ENCODE results near the gene PLCG2. TPM values are rescaled to one million over a fixed set of nuclear protein-coding genes. Genes with fewer than 3 reads are reported as not detected.

PLCG2 gene
- total and polyA plus RNA-seq, 2 experiments from 2014 or later: 2.5 to 5.0 TPM

GRCh38 chr16:81779536-81780320, 637 bp downstream of the PLCG2 start:
- TF ChIP-seq EZH2phosphoT487 (IDR thresholded peaks at IDR 0.05; ENCODE audit: low read depth, severe bottlenecking, unreplicated experiment): no peak
- TF ChIP-seq EZH2 (IDR thresholded peaks at IDR 0.05; ENCODE audit: borderline replicate concordance): peak; percentile 70
- Histone ChIP-seq H3K4me3 (peak overlapping the region; percentile 77), H2AFZ (peak overlapping the region; percentile 55), H3K4me2 (peak overlapping the region; percentile 98), H4K20me1 (ENCODE audit: insufficient read depth, poor library complexity, severe bottlenecking) (no peaks in the 10 kb centered on the region), H3K27me3 (peaks cover 22% of the 10 kb centered on the region), H3K27ac (no peak overlapping the region), H3K79me2 (no peaks in the 10 kb centered on the region), H3K9me2 (replicated peaks; ENCODE audit: insufficient read depth) (no peaks in the 10 kb centered on the region), H3K36me3 (replicated peaks; ENCODE audit: insufficient read depth, low read depth) (no peaks in the 10 kb centered on the region), H3K9me3 (ENCODE audit: low read depth) (no peaks in the 10 kb centered on the region), H3K4me1 (ENCODE audit: insufficient read depth) (peaks cover 8% of the 10 kb centered on the region)
- peak; percentile 45 for DNase-seq (ENCODE audit: low spot score)
- 6% methylated on average over 54 of the region's 58 CpGs for WGBS (ENCODE audit: low lambda C conversion rate, missing lambda C conversion rate)

DNA sequence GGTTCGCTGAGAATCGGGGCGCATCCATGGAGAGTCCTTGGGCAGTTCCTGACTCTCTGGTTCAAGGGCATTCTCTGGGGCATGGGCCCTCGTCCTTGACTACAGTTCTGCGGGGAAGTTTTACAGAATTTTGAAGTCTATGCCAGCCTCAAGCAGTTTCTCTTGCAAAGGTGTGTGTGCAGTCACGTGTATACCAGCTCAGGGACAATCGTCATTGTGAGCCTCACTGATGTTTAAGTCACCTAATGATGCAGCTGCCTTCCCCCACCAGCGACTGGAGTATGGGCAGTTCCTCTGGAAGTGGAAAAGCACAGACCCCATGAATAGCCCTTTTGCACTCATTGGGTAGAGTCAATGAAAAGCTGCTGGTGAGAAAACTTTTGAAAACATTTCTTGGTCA, 1.3 kb downstream of the PLCG2 start:
- H3K27me3 ChIP-seq: peaks cover 22% of the 10 kb centered on the region
- no peak overlapping the region for H3K4me3 ChIP-seq
- no peaks in the 10 kb centered on the region for H3K79me2 ChIP-seq
- H2AFZ ChIP-seq: no peak overlapping the region
- no peak for DNase-seq (ENCODE audit: low spot score)
- H4K20me1 ChIP-seq (ENCODE audit: insufficient read depth, poor library complexity, severe bottlenecking): no peaks in the 10 kb centered on the region
- no peak overlapping the region for H3K27ac ChIP-seq
- TF ChIP-seq CTCF (IDR thresholded peaks at IDR 0.05; ENCODE audit: poor library complexity) (no peak), EZH2 (IDR thresholded peaks at IDR 0.05; ENCODE audit: borderline replicate concordance) (no peak), EZH2phosphoT487 (IDR thresholded peaks at IDR 0.05; ENCODE audit: low read depth, severe bottlenecking, unreplicated experiment) (no peak)
- no peaks in the 10 kb centered on the region for H3K9me3 ChIP-seq (ENCODE audit: low read depth)
- WGBS (ENCODE audit: low lambda C conversion rate, missing lambda C conversion rate): 80% methylated on average over 8 of the region's 8 CpGs
- H3K36me3 ChIP-seq (replicated peaks; ENCODE audit: insufficient read depth, low read depth): no peaks in the 10 kb centered on the region
- H3K4me2 ChIP-seq: peak overlapping the region; percentile 98
- H3K4me1 ChIP-seq (ENCODE audit: insufficient read depth): peaks cover 8% of the 10 kb centered on the region
- H3K9me2 ChIP-seq (replicated peaks; ENCODE audit: insufficient read depth): no peaks in the 10 kb centered on the region

DNA sequence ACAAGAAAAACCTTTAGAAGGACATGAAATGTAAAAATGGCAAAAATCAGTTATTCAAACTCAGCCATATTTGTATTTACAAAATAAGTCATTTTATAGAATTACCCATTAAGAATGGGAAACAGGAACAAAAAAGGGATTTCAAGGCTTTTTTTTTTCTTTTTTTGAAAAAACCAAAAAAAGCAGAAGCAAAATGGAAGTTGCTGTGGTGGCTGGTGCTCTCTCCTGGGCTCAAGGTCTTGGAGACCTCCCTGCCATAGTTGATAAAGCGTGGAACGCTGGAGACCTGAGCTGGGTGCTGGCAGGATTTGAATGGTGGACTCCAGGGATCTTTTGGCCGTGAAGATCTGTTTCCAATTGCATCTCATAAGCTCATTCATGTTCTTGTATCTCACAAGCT, 3.1 kb downstream of the PLCG2 start:
- Histone ChIP-seq H3K4me3 (no peak overlapping the region), H3K4me2 (no peak overlapping the region), H3K9me2 (replicated peaks; ENCODE audit: insufficient read depth) (no peaks in the 10 kb centered on the region), H3K9me3 (ENCODE audit: low read depth) (no peaks in the 10 kb centered on the region), H2AFZ (no peak overlapping the region), H3K27me3 (peaks cover 22% of the 10 kb centered on the region), H3K4me1 (ENCODE audit: insufficient read depth) (peaks cover 8% of the 10 kb centered on the region), H3K79me2 (no peaks in the 10 kb centered on the region), H3K27ac (no peak overlapping the region), H3K36me3 (replicated peaks; ENCODE audit: insufficient read depth, low read depth) (no peaks in the 10 kb centered on the region), H4K20me1 (ENCODE audit: insufficient read depth, poor library complexity, severe bottlenecking) (no peaks in the 10 kb centered on the region)
- TF ChIP-seq EZH2 (IDR thresholded peaks at IDR 0.05; ENCODE audit: borderline replicate concordance): no peak
- no peak for TF ChIP-seq EZH2phosphoT487 (IDR thresholded peaks at IDR 0.05; ENCODE audit: low read depth, severe bottlenecking, unreplicated experiment)
- TF ChIP-seq CTCF (IDR thresholded peaks at IDR 0.05; ENCODE audit: poor library complexity): no peak
- 86% methylated on average over 3 of the region's 3 CpGs for WGBS (ENCODE audit: low lambda C conversion rate, missing lambda C conversion rate)
- no peak for DNase-seq (ENCODE audit: low spot score)

DNA sequence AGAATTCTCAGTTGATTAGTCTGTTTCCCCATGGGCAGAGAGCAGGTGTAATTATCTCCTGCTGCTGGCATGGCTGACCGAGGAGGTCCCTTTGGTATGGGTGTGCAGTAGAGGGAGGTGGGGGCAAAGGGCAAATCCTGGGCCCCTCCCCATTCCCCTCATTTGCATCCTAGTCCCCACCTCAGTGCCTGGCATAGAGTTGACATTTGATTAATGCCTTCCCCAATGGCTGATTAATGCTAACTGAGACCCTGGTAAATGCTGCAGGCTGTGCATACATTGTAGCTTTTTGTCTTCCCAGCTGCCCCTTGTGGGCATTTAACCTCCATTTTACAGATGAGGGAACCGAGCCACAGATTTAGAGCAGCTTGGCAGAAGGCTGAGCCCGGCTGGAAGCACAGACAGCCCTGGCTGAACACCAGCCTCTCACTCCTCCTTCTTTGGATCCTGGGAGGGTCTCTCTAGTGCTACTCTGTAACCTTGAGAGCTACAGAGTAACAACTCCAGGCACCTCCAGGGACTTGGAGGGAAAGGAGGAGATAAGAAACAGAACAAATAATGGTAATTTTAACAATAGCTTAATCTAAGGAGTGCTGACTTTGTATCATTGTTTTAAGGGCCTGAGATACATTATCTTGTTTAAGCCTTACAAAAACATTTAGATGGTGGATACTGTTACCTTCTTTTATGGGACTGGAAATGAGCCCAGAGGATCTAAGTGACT, 5.1 kb downstream of the PLCG2 start:
- no peak overlapping the region for H3K4me3 ChIP-seq
- TF ChIP-seq CTCF (IDR thresholded peaks at IDR 0.05; ENCODE audit: poor library complexity) (no peak), EZH2 (IDR thresholded peaks at IDR 0.05; ENCODE audit: borderline replicate concordance) (no peak), EZH2phosphoT487 (IDR thresholded peaks at IDR 0.05; ENCODE audit: low read depth, severe bottlenecking, unreplicated experiment) (no peak)
- WGBS (ENCODE audit: low lambda C conversion rate, missing lambda C conversion rate): 41% methylated on average over 3 of the region's 3 CpGs
- peak overlapping the region; percentile 28 for H3K4me2 ChIP-seq
- H3K4me1 ChIP-seq (ENCODE audit: insufficient read depth): peaks cover 8% of the 10 kb centered on the region
- no peak for DNase-seq (ENCODE audit: low spot score)
- no peaks in the 10 kb centered on the region for H3K36me3 ChIP-seq (replicated peaks; ENCODE audit: insufficient read depth, low read depth)
- H3K27ac ChIP-seq: no peak overlapping the region
- no peaks in the 10 kb centered on the region for H4K20me1 ChIP-seq (ENCODE audit: insufficient read depth, poor library complexity, severe bottlenecking)
- peaks cover 19% of the 10 kb centered on the region for H3K27me3 ChIP-seq
- no peaks in the 10 kb centered on the region for H3K79me2 ChIP-seq
- no peaks in the 10 kb centered on the region for H3K9me2 ChIP-seq (replicated peaks; ENCODE audit: insufficient read depth)
- H3K9me3 ChIP-seq (ENCODE audit: low read depth): no peaks in the 10 kb centered on the region
- H2AFZ ChIP-seq: no peak overlapping the region
